Transverse colon (tissue), 4 donors: ENCODE data around the gene TBX21. TPM values are rescaled to one million over a fixed set of nuclear protein-coding genes. Genes with fewer than 3 reads are reported as not detected.

ENCODE experiments used
- DNase-seq: peaks from one replicate; pipeline ENCODE4 v3.0.0-alpha.2; 2019
- H3K27ac ChIP-seq, 4 donors: fragments of 200-600 bp; sonication (generic); 2 replicates each; pipeline ENCODE4 v1.5.1; 2016 to 2018; ENCODE audit warnings: inconsistent platforms in 4 of 4
- H3K27me3 ChIP-seq: fragments of 200-600 bp; sonication (generic); 2 replicates; pipeline ENCODE4 v1.5.1; 2017; ENCODE audit warnings: inconsistent platforms
- H3K36me3 ChIP-seq, 4 donors: fragments of 200-600 bp; sonication (generic); 2 replicates each; pipeline ENCODE4 v1.5.1; 2017 to 2019; ENCODE audit warnings: inconsistent platforms in 4 of 4
- H3K4me1 ChIP-seq, 4 donors: fragments of 200-600 bp; sonication (generic); 2 replicates each; pipeline ENCODE4 v1.5.1; 2017 to 2020; ENCODE audit warnings: inconsistent platforms in 4 of 4
- H3K4me3 ChIP-seq, 4 donors: fragments of 200-600 bp; sonication (generic); 1 replicate in 1 of 4; 2 replicates in 3 of 4; pipeline versions ENCODE4 v1.5.1 to v1.6.1; 2017 to 2019; ENCODE audit warnings: inconsistent platforms in 4 of 4
- H3K9me3 ChIP-seq, 2 donors: fragments of 200-600 bp; sonication (generic); 2 replicates each; pipeline ENCODE4 v1.5.1; 2017 to 2019; ENCODE audit warnings: inconsistent platforms in 2 of 2
- CTCF ChIP-seq, 5 experiments: fragments of 200-600 bp in 3 of 5; fragments of 450-650 bp in 2 of 5; sonication (generic) in 3 of 5; IDR thresholded peaks; 1 replicate in 2 of 5; 2 replicates in 3 of 5; pipeline ENCODE4 v1.5.1; 2016 to 2017; ENCODE audit warnings: antibody characterized with exemption in 5 of 5, inconsistent platforms in 3 of 5, mild to moderate bottlenecking in 2 of 5, moderate library complexity in 1 of 5
- EP300 ChIP-seq: sonication (generic); formaldehyde crosslinking; IDR thresholded peaks from one replicate; pipeline ENCODE4 v1.6.1; 2017; ENCODE audit warnings: antibody characterized with exemption, low read depth
- POLR2A ChIP-seq: fragments of 450-650 bp; IDR thresholded peaks from one replicate; pipeline ENCODE4 v1.6.1; 2016; ENCODE audit warnings: antibody characterized with exemption, mild to moderate bottlenecking, moderate library complexity
- POLR2AphosphoS5 ChIP-seq, 3 donors: sonication (generic); formaldehyde crosslinking; IDR thresholded peaks; one replicate each; pipeline ENCODE4 v1.6.1; 2016; ENCODE audit warnings: antibody characterized with exemption in 3 of 3
- WGBS, 2 donors: methylation state at CpG; one replicate each; pipeline ENCODE4 v1.1.5; 2018; ENCODE audit warnings: low coverage in 1 of 2; 5-methylcytosine and 5-hydroxymethylcytosine counted together
- in situ Hi-C, 4 donors: fragments of 200-750 bp; cut with MboI; loops; one replicate each; pipeline versions ENCODE4 v1.15.0 to v1.15.1; 2017; ENCODE audit warnings: low sequenced_read_pairs in 3 of 4, low pct_ligation_motif_present in 1 of 4, low pct_unique_long_range_greater_than_20kb in 1 of 4
- intact Hi-C: fragments of 100-400 bp; cut with DNase I; formaldehyde crosslinking; loops from one replicate; pipeline ENCODE4 v1.15.1; 2023; ENCODE audit warnings: low total_unique reads
- total RNA-seq, 4 donors: library from RNA; depleted of rRNA; stranded (reverse); fragments of >200 nt; gene quantifications; one replicate each; pipeline ENCODE4 v1.1.0, GENCODE V29; 2016

The TBX21 gene
- total RNA-seq, 4 donors from 2014 or later, result 0.27 to 18.3 (median 4.9) TPM; not detected in 1

DNA sequence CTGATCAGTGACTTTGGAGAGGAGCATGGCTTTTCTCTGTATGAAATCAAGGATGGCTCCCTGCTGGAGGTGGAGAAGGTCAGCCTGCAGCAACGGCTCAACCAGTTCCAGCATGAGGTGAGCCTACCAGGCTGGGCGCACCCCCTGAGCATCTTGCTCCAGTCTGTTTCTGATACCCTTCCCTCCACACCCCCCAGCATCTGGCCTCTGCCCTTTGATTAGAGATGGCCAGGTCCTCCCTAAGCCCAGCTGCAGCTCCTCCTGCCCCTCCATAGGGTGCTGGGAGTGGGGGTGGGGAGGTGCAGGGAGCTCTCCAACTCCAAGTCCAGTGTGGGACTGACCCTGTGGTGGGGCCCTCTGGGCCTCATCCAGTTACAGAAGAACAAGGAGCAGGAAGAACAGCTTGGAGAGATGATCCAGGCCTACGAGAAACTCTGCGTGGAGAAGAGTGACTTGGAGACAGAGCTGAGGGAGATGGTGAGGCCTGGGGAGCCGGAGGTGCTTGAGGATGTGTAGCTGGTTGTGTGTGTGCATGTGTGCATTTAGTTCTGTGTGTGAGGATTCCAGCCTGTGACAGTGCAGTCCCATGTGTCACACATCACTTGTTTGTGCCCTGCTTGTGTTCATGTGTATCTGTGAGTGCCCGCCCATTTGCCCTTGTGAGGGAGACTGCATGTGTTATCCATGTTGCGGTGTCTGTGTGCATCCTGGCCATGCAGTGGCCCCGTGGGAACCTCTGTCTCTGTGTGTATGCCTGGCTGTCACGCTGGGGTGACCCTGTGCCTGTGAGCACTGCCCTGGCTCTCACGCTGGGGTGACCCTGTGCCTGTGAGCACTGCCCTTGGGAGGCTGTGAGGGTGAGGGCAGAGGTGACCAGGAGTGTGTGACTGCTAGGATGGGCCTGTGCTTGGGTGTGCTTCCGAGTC is 36.1 kb upstream of the TBX21 start:
- TF ChIP-seq POLR2A, result no peak
- TF ChIP-seq EP300, result no peak
- TF ChIP-seq POLR2AphosphoS5 (IDR thresholded peaks at IDR 0.05), result no peak
- no peak for TF ChIP-seq CTCF (IDR thresholded peaks at IDR 0.05)
- H3K4me1 ChIP-seq, result peaks cover 7 to 32% (median 20%) of the 10 kb centered on the region in 4 donors
- no peak overlapping the region for H3K27ac ChIP-seq
- H3K36me3 ChIP-seq, result no peaks in the 10 kb centered on the region
- no peak for DNase-seq
- WGBS, 2 donors, result 66 to 75% methylated on average over 5 to 11 of the region's 11 CpGs
- intact Hi-C loops (no loop called here), in situ Hi-C loops (loop anchor here in 1 of 4 donors (10.0 kb wide), 1 partner anchor 98 kb away; no protein-coding TSS in a partner anchor)
- no peak overlapping the region for H3K4me3 ChIP-seq
- peaks cover 16% of the 10 kb centered on the region for H3K27me3 ChIP-seq
- H3K9me3 ChIP-seq, result no peaks in the 10 kb centered on the region

- Histone ChIP-seq H3K27ac (no peak overlapping the region), H3K36me3 (no peaks in the 10 kb centered on the region), H3K27me3 (peaks cover 16% of the 10 kb centered on the region), H3K9me3 (no peaks in the 10 kb centered on the region), H3K4me1 (peaks cover 2 to 30% (median 13%) of the 10 kb centered on the region in 4 donors), H3K4me3 (no peak overlapping the region)
- intact Hi-C loops, result no loop called here
- in situ Hi-C loops, result loop anchor here in 1 of 4 donors (10.0 kb wide), 1 partner anchor 97 kb away; no protein-coding TSS in a partner anchor
- DNase-seq, result no peak
- TF ChIP-seq CTCF (IDR thresholded peaks at IDR 0.05) (no peak), POLR2A (no peak), EP300 (no peak), POLR2AphosphoS5 (IDR thresholded peaks at IDR 0.05) (no peak)
- WGBS, 2 donors, result 40 to 61% methylated on average over 1 to 8 of the region's 9 CpGs
Observed at GRCh38 chr17:47697906-47698711, 34.9 kb upstream of the TBX21 start.

GRCh38 chr17:47698749-47699535 is 34.1 kb upstream of the TBX21 start:
- in situ Hi-C loops, result loop anchor here in 1 of 4 donors (10.0 kb wide), 1 partner anchor 96 kb away; no protein-coding TSS in a partner anchor
- Histone ChIP-seq H3K4me3 (no peak overlapping the region), H3K9me3 (no peaks in the 10 kb centered on the region), H3K27me3 (peaks cover 16% of the 10 kb centered on the region), H3K4me1 (peaks cover 0 to 29% (median 8%) of the 10 kb centered on the region in 4 donors), H3K27ac (no peak overlapping the region), H3K36me3 (no peaks in the 10 kb centered on the region)
- DNase-seq, result peak; percentile 67
- intact Hi-C loops, result no loop called here
- 43 to 65% methylated on average over 2 to 25 of the region's 25 CpGs for WGBS, 2 donors
- TF ChIP-seq EP300 (no peak), CTCF (IDR thresholded peaks at IDR 0.05) (peak; percentile 83 to 99 (median 98)), POLR2A (no peak)
